Measurements from ENCODE around the gene JARID2.

- TF ChIP-seq ATF2 (CRISPR knock-in tag; IDR thresholded peaks at IDR 0.05) (no peak), CTCF (IDR thresholded peaks at IDR 0.05 in 2 of 3, conservative IDR thresholded peaks at IDR 0.05 in 1 of 3; ENCODE audit: insufficient read depth in 2 of 3, low read depth in 1 of 3, low read length in 3 of 3) (no peak), KAT8 (IDR thresholded peaks at IDR 0.05; ENCODE audit: low read depth) (no peak)
Observed at GRCh38 chr6:15370733-15371671, 125.1 kb downstream of the JARID2 start.

Measured in K562 (cell line).